Activated CD8-positive, alpha-beta T cell treated with anti-CD3 and anti-CD28 coated beads for 36 hours (primary cell): ENCODE measurements around the gene GGCX. TPM values are rescaled to one million over a fixed set of nuclear protein-coding genes. Genes with fewer than 3 reads are reported as not detected.

Source experiments
- ATAC-seq: fragments of 200-7000 bp; cut with Tn5 transposase; one replicate; pipeline ENCODE4 v1.10.0; 2021; ENCODE audit warnings: mild to moderate bottlenecking, moderate library complexity
- CTCF ChIA-PET: fragments of 350-600 bp; sonication (Branson Sonifier 250); formaldehyde crosslinking; loops from one replicate; lab custom pipeline; 2021; ENCODE audit warnings: antibody characterized with exemption; lab: Charles Lee
- POLR2A ChIA-PET: fragments of 350-600 bp; sonication (Branson Sonifier 250); formaldehyde crosslinking; loops from one replicate; lab custom pipeline; 2021; ENCODE audit warnings: antibody characterized with exemption; lab: Charles Lee
- DNase-seq: peaks from one replicate; pipeline ENCODE4 v3.0.0-alpha.2; 2020
- H3K27ac Mint-ChIP-seq: one replicate; pipeline ENCODE4 v1.8.0; 2021; ENCODE audit warnings: mild to moderate bottlenecking, mixed read lengths
- H3K27me3 Mint-ChIP-seq: one replicate; pipeline ENCODE4 v1.8.0; 2021; ENCODE audit warnings: mixed read lengths
- H3K36me3 Mint-ChIP-seq: one replicate; pipeline ENCODE4 v1.8.0; 2021; ENCODE audit warnings: low read depth, mixed read lengths
- H3K4me1 Mint-ChIP-seq: one replicate; pipeline ENCODE4 v1.8.0; 2021; ENCODE audit warnings: low read depth, mixed read lengths
- H3K4me3 Mint-ChIP-seq: one replicate; pipeline ENCODE4 v1.8.0; 2021; ENCODE audit warnings: mild to moderate bottlenecking, moderate library complexity, mixed read lengths
- H3K9me3 Mint-ChIP-seq: one replicate; pipeline ENCODE4 v1.8.0; 2021; ENCODE audit warnings: mixed read lengths
- intact Hi-C: fragments of 100-400 bp; cut with micrococcal nuclease; formaldehyde crosslinking; loops from one replicate; pipeline ENCODE4 v1.10.0; 2022
- total RNA-seq, 2 experiments: library from RNA; stranded (reverse); gene quantifications; one replicate each; pipeline ENCODE4 v1.2.3, GENCODE V29; 2021
- TF ChIP-seq, protein P1 (sequence below): fragments of 200-600 bp; IDR thresholded peaks from one replicate; pipeline ENCODE4 v1.8.0; 2022; ENCODE audit warnings: antibody characterized with exemption, mild to moderate bottlenecking

The GGCX gene
- total RNA-seq, 2 experiments from 2014 or later, result 14.6 to 16.7 TPM

DNA sequence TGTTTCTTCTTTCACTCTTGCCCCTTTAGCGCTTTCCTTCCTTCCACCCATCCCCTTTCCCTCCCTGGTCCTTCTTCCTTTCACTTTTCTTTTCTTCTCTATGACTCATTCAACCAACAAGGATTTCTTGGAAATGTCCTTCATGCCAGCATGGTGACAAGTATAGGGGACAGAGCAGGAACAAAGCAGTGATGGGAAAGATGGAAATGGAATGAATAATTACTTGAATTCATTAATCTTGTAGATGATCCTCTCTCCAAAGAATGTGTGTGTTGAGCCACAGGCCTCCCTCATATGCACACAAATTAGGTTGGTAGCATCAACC, 24.4 kb upstream of the GGCX start:
- ChIA-PET POLR2A (interaction anchor here (1.0 to 3.3 kb wide), 6 partner anchors 9 to 167 kb away, joined by 4 to 21 read pairs (median 11); partner anchors contain the start of genes MAT2A, RNF181, SH2D6 and TMEM150A), CTCF (interaction anchor here (0.6 to 1.6 kb wide), 2 partner anchors 19 to 162 kb away, joined by 4 to 5 read pairs; no protein-coding TSS in a partner anchor)
- intact Hi-C loops, result no loop called here
- DNase-seq (no peak), ATAC-seq (no peak)
- H3K9me3 Mint-ChIP-seq, result no peaks in the 10 kb centered on the region
- H3K4me1 Mint-ChIP-seq, result peaks cover 37% of the 10 kb centered on the region
- H3K27me3 Mint-ChIP-seq, result no peaks in the 10 kb centered on the region
- H3K27ac Mint-ChIP-seq, result peak overlapping the region; percentile 91
- H3K4me3 Mint-ChIP-seq, result peak overlapping the region; percentile 81
- peaks cover 15% of the 10 kb centered on the region for H3K36me3 Mint-ChIP-seq
- TF ChIP-seq, protein P1, sequence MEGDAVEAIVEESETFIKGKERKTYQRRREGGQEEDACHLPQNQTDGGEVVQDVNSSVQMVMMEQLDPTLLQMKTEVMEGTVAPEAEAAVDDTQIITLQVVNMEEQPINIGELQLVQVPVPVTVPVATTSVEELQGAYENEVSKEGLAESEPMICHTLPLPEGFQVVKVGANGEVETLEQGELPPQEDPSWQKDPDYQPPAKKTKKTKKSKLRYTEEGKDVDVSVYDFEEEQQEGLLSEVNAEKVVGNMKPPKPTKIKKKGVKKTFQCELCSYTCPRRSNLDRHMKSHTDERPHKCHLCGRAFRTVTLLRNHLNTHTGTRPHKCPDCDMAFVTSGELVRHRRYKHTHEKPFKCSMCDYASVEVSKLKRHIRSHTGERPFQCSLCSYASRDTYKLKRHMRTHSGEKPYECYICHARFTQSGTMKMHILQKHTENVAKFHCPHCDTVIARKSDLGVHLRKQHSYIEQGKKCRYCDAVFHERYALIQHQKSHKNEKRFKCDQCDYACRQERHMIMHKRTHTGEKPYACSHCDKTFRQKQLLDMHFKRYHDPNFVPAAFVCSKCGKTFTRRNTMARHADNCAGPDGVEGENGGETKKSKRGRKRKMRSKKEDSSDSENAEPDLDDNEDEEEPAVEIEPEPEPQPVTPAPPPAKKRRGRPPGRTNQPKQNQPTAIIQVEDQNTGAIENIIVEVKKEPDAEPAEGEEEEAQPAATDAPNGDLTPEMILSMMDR, result no peak

DNA sequence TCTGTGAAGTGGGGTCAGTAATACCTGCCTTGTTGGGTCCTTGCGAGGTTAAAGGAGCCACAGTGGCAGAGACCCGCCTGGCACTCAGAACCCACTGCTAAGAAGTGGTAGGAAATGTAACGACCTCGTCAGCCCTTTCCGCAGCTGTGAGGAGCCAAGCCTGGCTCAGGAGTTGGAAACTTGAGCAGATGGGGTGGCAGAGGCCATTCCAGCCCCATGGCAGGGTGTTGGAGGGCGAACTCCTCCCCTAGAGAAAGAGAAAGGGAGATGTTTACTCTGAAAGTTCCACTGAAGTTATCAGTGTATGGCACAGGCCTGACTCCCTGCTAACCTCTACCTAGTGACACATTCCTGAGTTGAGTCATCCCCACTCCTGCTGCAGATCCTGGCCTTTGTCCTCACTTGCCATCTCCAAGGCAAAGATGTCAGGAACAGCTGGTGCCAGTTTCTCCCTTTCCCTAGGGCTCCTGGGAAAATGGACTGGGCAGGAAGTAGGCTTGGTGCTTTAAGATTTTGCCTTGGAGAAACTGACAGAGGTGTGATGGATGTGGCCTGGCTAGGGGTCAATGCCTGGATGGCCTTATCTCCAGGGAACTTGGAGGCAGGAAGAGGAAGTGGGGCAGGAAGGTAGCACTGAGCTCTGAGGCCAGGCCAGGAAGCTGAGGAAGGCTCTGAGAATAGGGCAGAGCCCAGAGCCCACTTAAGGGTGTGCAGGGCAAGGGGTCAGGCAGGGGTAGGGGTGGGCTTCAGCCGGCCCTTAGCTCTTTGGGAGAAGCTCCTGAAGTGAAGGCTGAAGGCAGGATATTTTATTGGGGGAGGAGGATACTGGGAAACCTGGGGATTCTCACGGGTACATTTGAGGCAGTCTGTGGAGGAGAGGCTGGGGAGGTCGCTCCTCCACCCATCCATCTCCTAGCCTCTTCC, 23.8 kb upstream of the GGCX start:
- peak overlapping the region; percentile 81 for H3K4me3 Mint-ChIP-seq
- ChIA-PET POLR2A (interaction anchor here (1.0 to 3.3 kb wide), 6 partner anchors 9 to 166 kb away, joined by 4 to 21 read pairs (median 11); partner anchors contain the start of genes MAT2A, RNF181, SH2D6 and TMEM150A), CTCF (interaction anchor here (0.7 to 1.6 kb wide), 3 partner anchors 10 to 19 kb away, joined by 3 to 5 read pairs (median 3); partner anchors contain the start of genes RNF181 and TMEM150A)
- intact Hi-C loops, result no loop called here
- ATAC-seq (peak; percentile 70), DNase-seq (peak; percentile 33)
- H3K27me3 Mint-ChIP-seq, result no peaks in the 10 kb centered on the region
- H3K4me1 Mint-ChIP-seq, result peaks cover 40% of the 10 kb centered on the region
- H3K36me3 Mint-ChIP-seq, result peaks cover 18% of the 10 kb centered on the region
- no peaks in the 10 kb centered on the region for H3K9me3 Mint-ChIP-seq
- peak overlapping the region; percentile 91 for H3K27ac Mint-ChIP-seq
- TF ChIP-seq, protein P1, result no peak

DNA sequence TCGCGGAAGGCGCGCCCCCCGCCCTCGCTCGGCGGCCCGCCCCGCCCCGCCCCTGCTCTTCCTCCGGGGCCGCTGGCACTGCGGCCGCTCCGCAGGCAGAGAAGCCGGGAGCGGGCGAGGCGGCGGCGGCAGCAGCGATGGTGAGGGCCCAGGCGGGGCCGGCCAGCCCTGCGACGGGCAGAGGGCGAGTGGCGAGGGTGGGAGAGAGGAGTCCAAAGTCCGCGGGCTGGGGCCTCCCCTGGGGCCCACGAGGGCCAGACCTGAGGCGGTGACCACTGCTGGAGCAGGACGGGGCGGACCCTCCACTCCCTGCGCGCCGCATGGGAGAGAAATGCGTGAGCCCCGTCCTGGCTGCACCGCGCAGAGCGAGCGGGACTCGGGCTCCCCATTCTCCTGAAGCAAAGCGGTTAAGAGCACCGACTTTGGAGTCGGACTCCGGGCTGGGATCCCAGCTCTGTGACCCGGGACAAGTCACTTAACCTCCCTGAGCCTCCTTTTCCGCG, 23.1 kb upstream of the GGCX start, which contains the start of gene VAMP5:
TSS of gene VAMP5 (plus strand) at position 78 of the 503 bp plus-strand sequence. CDS start at position 138, 60 bp downstream.
- Mint-ChIP-seq H3K36me3 (peaks cover 20% of the 10 kb centered on the region), H3K9me3 (no peaks in the 10 kb centered on the region), H3K27ac (peak within 1 kb of the TSS; percentile 91), H3K4me3 (peak within 1 kb of the TSS; percentile 81), H3K27me3 (no peaks in the 10 kb centered on the region), H3K4me1 (peaks cover 46% of the 10 kb centered on the region)
- TF ChIP-seq, protein P1, result no peak
- POLR2A ChIA-PET, result interaction anchor here (1.2 to 3.3 kb wide), 5 partner anchors 8 to 45 kb away, joined by 3 to 21 read pairs (median 13); partner anchors contain the start of genes MAT2A, RNF181 and TMEM150A
- CTCF ChIA-PET, result interaction anchor here (0.7 to 1.6 kb wide), 4 partner anchors 11 to 53 kb away, joined by 3 to 5 read pairs (median 4); partner anchors contain the start of genes RNF181 and TMEM150A
- intact Hi-C loops, result no loop called here
- no peak for DNase-seq
- ATAC-seq, result peak; percentile 48

DNA sequence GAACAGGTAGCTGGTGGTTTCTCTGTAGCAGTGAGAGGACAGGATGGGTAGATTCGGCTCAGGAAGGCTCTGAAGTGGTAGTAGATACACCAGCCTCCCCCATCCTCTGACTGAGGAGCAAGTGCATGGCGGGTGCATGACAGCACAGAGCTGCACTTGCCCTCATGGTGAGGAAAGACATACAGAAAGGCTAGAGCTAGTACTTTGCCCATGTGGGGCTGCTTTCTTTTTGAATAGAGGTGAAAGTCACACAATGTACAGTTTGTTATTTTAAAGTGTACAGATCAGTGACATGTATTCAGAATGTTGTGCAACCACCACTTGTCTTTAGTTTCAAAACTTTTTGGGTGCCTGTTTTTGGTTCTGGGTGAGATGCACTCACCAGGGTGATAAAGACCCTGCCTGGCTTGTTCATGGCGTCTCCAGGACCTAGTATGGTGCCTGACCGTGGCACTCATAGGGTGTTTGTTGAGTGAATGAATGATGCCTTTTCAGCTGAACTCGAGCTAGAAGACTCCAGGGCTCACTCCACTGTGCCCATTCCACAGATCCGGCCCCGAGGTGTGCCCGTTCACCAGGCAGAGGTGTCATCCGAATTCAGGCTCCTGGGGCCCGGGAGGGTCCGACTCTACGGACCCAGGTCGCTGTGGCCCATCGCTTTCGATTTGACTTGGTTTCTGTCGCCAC, 22.5 kb upstream of the GGCX start:
- ATAC-seq (peak; percentile 52), DNase-seq (peak; percentile 62)
- peak overlapping the region; percentile 81 for H3K4me3 Mint-ChIP-seq
- peak overlapping the region; percentile 90 for H3K27ac Mint-ChIP-seq
- H3K4me1 Mint-ChIP-seq, result peaks cover 52% of the 10 kb centered on the region
- H3K36me3 Mint-ChIP-seq, result peaks cover 22% of the 10 kb centered on the region
- no peaks in the 10 kb centered on the region for H3K9me3 Mint-ChIP-seq
- ChIA-PET POLR2A (interaction anchor here (0.5 to 3.3 kb wide), 5 partner anchors 9 to 45 kb away, joined by 3 to 21 read pairs (median 13); partner anchors contain the start of genes MAT2A, RNF181 and TMEM150A), CTCF (interaction anchor here (1.2 to 1.3 kb wide), 2 partner anchors 18 to 54 kb away, joined by 3 to 5 read pairs; partner anchors contain the start of gene TMEM150A)
- TF ChIP-seq, protein P1, result no peak
- no peaks in the 10 kb centered on the region for H3K27me3 Mint-ChIP-seq
- intact Hi-C loops, result no loop called here
